T-cell (primary cell): ENCODE measurements around the gene ZKSCAN2. TPM values are rescaled to one million over a fixed set of nuclear protein-coding genes. Genes with fewer than 3 reads are reported as not detected.

ENCODE experiments used
- ATAC-seq, 4 experiments: fragments of 200-7000 bp in 3 of 4; fragments of 150-1000 bp in 1 of 4; cut with Tn5 transposase; replicated peaks in 1 of 4; 1 replicate in 3 of 4; 2 replicates in 1 of 4; pipeline ENCODE4 v1.10.0; 2021; ENCODE audit warnings: moderate library complexity in 3 of 4, mild to moderate bottlenecking in 2 of 4, moderate number of reproducible peaks in 1 of 4
- CTCF ChIA-PET, 2 donors: fragments of 300-600 bp; sonication (Branson Sonifier 250); formaldehyde crosslinking; loops; one replicate each; lab custom pipeline; 2022; ENCODE audit warnings: antibody characterized with exemption in 2 of 2; lab: Charles Lee
- POLR2A ChIA-PET, 2 donors: fragments of 300-600 bp; sonication (Branson Sonifier 250); formaldehyde crosslinking; loops; one replicate each; lab custom pipeline; 2022; ENCODE audit warnings: antibody characterized with exemption in 2 of 2; lab: Charles Lee
- DNase-seq, 35 experiments: peaks; one replicate each; pipeline versions ENCODE4 v3.0.0 to v3.0.0-alpha.2; 2013 to 2023
- H3K27ac ChIP-seq: one replicate; pipeline ENCODE4 v1.5.1; 2013; ENCODE audit warnings: low read length
- H3K27me3 ChIP-seq, 2 experiments: replicated peaks in 1 of 2; 1 replicate in 1 of 2; 2 replicates in 1 of 2; pipeline versions ENCODE4 v1.6.1 to v1.7.0; 2013; ENCODE audit warnings: low read length in 1 of 2, mixed read lengths in 1 of 2; ENCODE audit not compliant: control insufficient read depth in 2 of 2, insufficient read depth in 2 of 2; ENCODE audit errors: extremely low read depth in 1 of 2
- H3K36me3 ChIP-seq, 2 donors: 1 replicate in 1 of 2; 2 replicates in 1 of 2; pipeline versions ENCODE4 v1.6.1 to v1.7.0; 2013; ENCODE audit warnings: low read length in 1 of 2; ENCODE audit not compliant: control insufficient read depth in 2 of 2, insufficient read depth in 1 of 2; ENCODE audit errors: extremely low read depth in 1 of 2
- H3K4me1 ChIP-seq, 2 experiments: 1 replicate in 1 of 2; 2 replicates in 1 of 2; pipeline versions ENCODE4 v1.6.1 to v1.7.0; 2013; ENCODE audit warnings: low read length in 2 of 2, mixed read lengths in 1 of 2; ENCODE audit not compliant: insufficient read depth in 2 of 2, control insufficient read depth in 1 of 2; ENCODE audit errors: extremely low read depth in 1 of 2
- H3K4me3 ChIP-seq, 2 donors: 1 replicate in 1 of 2; 2 replicates in 1 of 2; pipeline versions ENCODE4 v1.5.1 to v1.7.0; 2013; ENCODE audit warnings: mild to moderate bottlenecking in 2 of 2, low read length in 1 of 2, moderate library complexity in 1 of 2; ENCODE audit not compliant: control insufficient read depth in 1 of 2; ENCODE audit errors: extremely low read depth in 1 of 2
- H3K9me3 ChIP-seq: 2 replicates; pipeline ENCODE4 v1.7.0; 2013
- H3K27ac Mint-ChIP-seq, 2 donors: one replicate each; pipeline ENCODE4 v1.8.0; 2020 to 2021; ENCODE audit warnings: mild to moderate bottlenecking in 2 of 2, mixed read lengths in 2 of 2
- H3K27me3 Mint-ChIP-seq, 2 donors: one replicate each; pipeline ENCODE4 v1.8.0; 2021 to 2022; ENCODE audit warnings: mixed read lengths in 2 of 2
- H3K36me3 Mint-ChIP-seq: one replicate; pipeline ENCODE4 v1.8.0; 2021; ENCODE audit warnings: mixed read lengths
- H3K4me1 Mint-ChIP-seq, 3 donors: one replicate each; pipeline ENCODE4 v1.8.0; 2020 to 2022; ENCODE audit warnings: mixed read lengths in 3 of 3, mild to moderate bottlenecking in 1 of 3
- H3K4me3 Mint-ChIP-seq, 3 donors: one replicate each; pipeline ENCODE4 v1.8.0; 2020 to 2022; ENCODE audit warnings: mild to moderate bottlenecking in 3 of 3, mixed read lengths in 3 of 3, moderate library complexity in 3 of 3
- H3K9me3 Mint-ChIP-seq, 3 donors: one replicate each; pipeline ENCODE4 v1.8.0; 2020 to 2022; ENCODE audit warnings: mixed read lengths in 3 of 3
- WGBS: methylation state at CpG from one replicate; pipeline ENCODE4 v1.1.5; 2013; ENCODE audit warnings: missing lambda C conversion rate; ENCODE audit not compliant: insufficient coverage; 5-methylcytosine and 5-hydroxymethylcytosine counted together
- total RNA-seq, 35 experiments: library from RNA in 6 of 35; stranded (reverse) in 6 of 35; fragments of 120-200 nt in 1 of 35; gene quantifications; one replicate each; pipeline versions ENCODE4 v1.2.1 to v1.2.4 and lab custom pipeline; 2013 to 2026

The ZKSCAN2 gene
- 1 to 10 TPM; 3.2 to 6.4 (median 4.7) TPM for total RNA-seq
- 3.8 TPM for total RNA-seq (2013)
- 8.8 to 21.6 (median 14.4) reads per million in 29 experiments for total RNA-seq (lab: John Stamatoyannopoulos, UW)

GRCh38 chr16:25257470-25257955 lies at the start of gene ZKSCAN2:
TSS of gene ZKSCAN2 (minus strand) at chr16:25257845. CDS start at chr16:25257127, 718 bp downstream.
- Histone ChIP-seq H3K4me3 (peak within 1 kb of the TSS; percentile 82 to 84), H3K9me3 (no peaks in the 10 kb centered on the region), H3K27ac (peak within 1 kb of the TSS; percentile 84), H3K4me1 (peaks cover 9 to 33% of the 10 kb centered on the region in 2 experiments), H3K36me3 (peaks cover 0 to 5% of the 10 kb centered on the region in 2 donors), H3K27me3 (no peaks in the 10 kb centered on the region)
- H3K4me1 Mint-ChIP-seq = peaks cover 57 to 64% (median 61%) of the 10 kb centered on the region in 3 donors
- no peaks in the 10 kb centered on the region for H3K9me3 Mint-ChIP-seq
- POLR2A ChIA-PET = no interaction called here
- peak within 1 kb of the TSS; percentile 95 to 97 for H3K27ac Mint-ChIP-seq
- CTCF ChIA-PET = interaction anchor here in 1 of 2 donors (0.8 kb wide), 1 partner anchor 32 kb away, joined by 4 read pairs; no protein-coding TSS in a partner anchor
- under 1% methylated on average over 68 of the region's 69 CpGs for WGBS
- peak within 1 kb of the TSS; percentile 93 to 96 (median 93) for H3K4me3 Mint-ChIP-seq
- H3K36me3 Mint-ChIP-seq = peaks cover 6% of the 10 kb centered on the region
- ATAC-seq (peak; percentile 82 to 88 (median 84)), DNase-seq (peak; percentile 44 to 85 (median 64))
- no peaks in the 10 kb centered on the region for H3K27me3 Mint-ChIP-seq

DNA sequence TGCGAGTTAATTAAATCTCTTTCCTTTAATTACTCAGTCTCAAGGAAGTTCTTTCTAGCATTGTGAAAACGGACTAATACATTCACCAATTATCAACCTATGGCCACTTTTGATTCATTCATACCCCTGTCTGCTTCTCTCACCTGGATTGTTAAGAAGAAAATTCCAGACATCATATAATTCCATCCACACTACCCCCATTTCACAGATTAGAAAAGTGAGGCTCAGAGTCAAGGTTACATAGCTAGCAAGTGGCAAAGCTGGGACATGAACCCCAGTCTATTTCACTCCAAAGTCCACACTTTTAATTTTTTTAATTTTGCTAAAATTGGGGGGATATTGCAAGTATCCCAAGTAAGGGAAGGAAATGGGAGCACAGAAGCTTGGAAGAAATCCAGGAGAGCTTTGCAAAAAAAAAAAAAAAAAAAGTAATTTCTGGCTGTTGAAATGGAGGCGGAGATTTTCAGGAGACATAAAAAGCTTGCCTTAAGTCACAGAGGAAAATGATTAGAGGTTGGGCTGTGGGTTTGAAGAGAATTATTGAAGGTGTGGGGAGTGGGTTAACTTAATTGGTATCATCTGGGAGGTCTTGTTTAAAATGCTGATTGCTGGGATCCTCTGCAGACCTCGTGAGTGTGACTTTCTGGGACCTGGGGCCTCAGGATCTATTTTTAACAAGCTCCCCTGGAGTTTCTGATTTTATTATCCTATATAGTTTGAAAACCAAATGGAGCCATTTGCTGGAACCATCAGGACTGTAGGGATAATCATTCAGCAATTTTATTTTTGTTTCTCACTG lies 42.3 kb upstream of the ZKSCAN2 start:
- no peak for ATAC-seq
- peaks cover 0 to 2% of the 10 kb centered on the region in 2 donors for H3K27me3 Mint-ChIP-seq
- H3K27ac Mint-ChIP-seq = no peak overlapping the region
- ChIA-PET CTCF (no interaction called here), POLR2A (no interaction called here)
- no peaks in the 10 kb centered on the region for H3K36me3 ChIP-seq
- H3K27ac ChIP-seq = no peak overlapping the region
- H3K4me1 ChIP-seq = no peaks in the 10 kb centered on the region
- H3K27me3 ChIP-seq = peaks cover 0 to 2% of the 10 kb centered on the region in 2 experiments
- WGBS = 86% methylated on average over 2 of the region's 4 CpGs
- no peak overlapping the region for H3K4me3 Mint-ChIP-seq
- DNase-seq = no peak
- H3K9me3 Mint-ChIP-seq = no peaks in the 10 kb centered on the region
- no peak overlapping the region for H3K4me3 ChIP-seq
- no peaks in the 10 kb centered on the region for H3K36me3 Mint-ChIP-seq
- peaks cover 8 to 13% (median 10%) of the 10 kb centered on the region in 3 donors for H3K4me1 Mint-ChIP-seq
- no peaks in the 10 kb centered on the region for H3K9me3 ChIP-seq

DNA sequence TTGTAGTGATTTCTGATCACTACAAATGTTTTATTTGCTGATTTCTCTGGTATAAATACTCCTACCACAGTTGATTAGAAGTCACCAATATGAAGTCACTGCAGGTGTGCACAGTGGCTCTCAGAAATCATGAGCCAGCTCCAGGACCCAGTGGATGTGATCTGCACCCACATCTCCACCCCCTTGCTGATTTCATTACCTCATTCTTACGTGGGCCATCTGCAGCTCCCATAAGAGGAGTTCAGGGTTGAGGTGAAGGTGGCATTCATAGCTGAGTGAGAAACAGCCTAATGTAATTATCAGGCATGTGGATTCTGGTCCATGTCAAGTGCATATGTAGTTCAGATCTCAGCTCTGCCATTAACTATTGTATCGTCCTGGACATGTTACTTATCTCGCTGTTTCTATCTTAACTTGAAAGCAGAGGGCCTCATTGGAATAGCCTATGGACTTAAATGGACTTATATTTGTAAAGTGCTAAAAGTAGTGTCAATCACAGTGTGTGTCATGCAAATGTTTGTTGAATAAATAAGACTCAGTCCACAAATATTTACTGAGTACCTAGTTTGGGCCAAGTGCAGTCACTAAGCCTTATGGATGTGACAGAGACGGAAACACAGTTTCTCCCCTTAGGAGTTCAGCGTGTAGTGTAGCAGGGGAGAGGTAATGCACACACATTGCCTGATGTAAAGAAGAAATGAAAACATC lies 40.7 kb upstream of the ZKSCAN2 start:
- Mint-ChIP-seq H3K9me3 (no peaks in the 10 kb centered on the region), H3K27ac (no peak overlapping the region), H3K36me3 (no peaks in the 10 kb centered on the region), H3K4me3 (no peak overlapping the region), H3K4me1 (peaks cover 8 to 13% (median 10%) of the 10 kb centered on the region in 3 donors), H3K27me3 (peaks cover 0 to 5% of the 10 kb centered on the region in 2 donors)
- no peaks in the 10 kb centered on the region for H3K36me3 ChIP-seq
- H3K27me3 ChIP-seq = peaks cover 0 to 5% of the 10 kb centered on the region in 2 experiments
- ATAC-seq (no peak), DNase-seq (no peak)
- no peaks in the 10 kb centered on the region for H3K9me3 ChIP-seq
- H3K4me3 ChIP-seq = no peak overlapping the region
- 81% methylated on average over 2 of the region's 5 CpGs for WGBS
- H3K4me1 ChIP-seq = no peaks in the 10 kb centered on the region
- no peak overlapping the region for H3K27ac ChIP-seq
- ChIA-PET POLR2A (no interaction called here), CTCF (no interaction called here)

- WGBS = 94% methylated on average over 2 of the region's 6 CpGs
- no peak for ATAC-seq
- H3K27ac Mint-ChIP-seq = peak overlapping the region in 1 of 2 donors; percentile 55
- POLR2A ChIA-PET = no interaction called here
- Histone ChIP-seq H3K27ac (no peak overlapping the region), H3K9me3 (no peaks in the 10 kb centered on the region), H3K4me1 (no peaks in the 10 kb centered on the region), H3K36me3 (no peaks in the 10 kb centered on the region), H3K27me3 (peaks cover 0 to 5% of the 10 kb centered on the region in 2 experiments), H3K4me3 (no peak overlapping the region)
- peaks cover 8 to 13% (median 10%) of the 10 kb centered on the region in 3 donors for H3K4me1 Mint-ChIP-seq
- no peaks in the 10 kb centered on the region for H3K9me3 Mint-ChIP-seq
- no peaks in the 10 kb centered on the region for H3K36me3 Mint-ChIP-seq
- no peak for DNase-seq
- peaks cover 0 to 10% of the 10 kb centered on the region in 2 donors for H3K27me3 Mint-ChIP-seq
- CTCF ChIA-PET = no interaction called here
- H3K4me3 Mint-ChIP-seq = no peak overlapping the region
These were observed 39.6 kb upstream of the ZKSCAN2 start for GRCh38 chr16:25297151-25297787.

GRCh38 chr16:25291580-25291979 lies 33.9 kb upstream of the ZKSCAN2 start:
- ATAC-seq (no peak), DNase-seq (no peak)
- WGBS = 77% methylated on average over 2 of the region's 3 CpGs
- Mint-ChIP-seq H3K4me3 (no peak overlapping the region), H3K27me3 (peaks cover 0 to 8% of the 10 kb centered on the region in 2 donors), H3K36me3 (peaks cover 3% of the 10 kb centered on the region), H3K9me3 (peaks cover 0 to 3% (median 2%) of the 10 kb centered on the region in 3 donors), H3K27ac (no peak overlapping the region), H3K4me1 (peaks cover 0 to under 1% (median 0%) of the 10 kb centered on the region in 3 donors)
- Histone ChIP-seq H3K27me3 (peaks cover 0 to 7% of the 10 kb centered on the region in 2 experiments), H3K4me3 (no peak overlapping the region), H3K9me3 (no peaks in the 10 kb centered on the region), H3K36me3 (no peaks in the 10 kb centered on the region), H3K4me1 (no peaks in the 10 kb centered on the region), H3K27ac (no peak overlapping the region)
- POLR2A ChIA-PET = no interaction called here
- CTCF ChIA-PET = no interaction called here

DNA sequence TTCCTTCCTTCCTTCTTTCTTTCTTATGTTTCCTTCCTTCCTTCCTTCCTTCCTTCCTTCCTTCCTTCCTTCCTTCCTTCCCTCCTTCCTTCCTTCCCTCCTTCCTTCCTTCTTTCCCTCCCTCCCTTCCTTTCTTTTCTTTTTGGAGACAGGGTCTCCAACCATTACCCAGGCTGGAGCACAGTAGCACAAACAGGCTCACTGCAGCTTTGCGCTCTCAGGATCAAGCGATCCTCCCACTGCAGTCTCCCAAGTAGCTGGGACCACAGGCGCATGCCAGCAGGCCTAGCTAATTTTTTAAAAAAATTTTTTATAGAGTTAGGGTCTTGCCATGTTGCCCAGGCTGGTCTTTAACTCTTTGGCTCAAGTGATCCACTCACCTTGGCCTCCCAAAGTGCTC lies 31.8 kb upstream of the ZKSCAN2 start:
- no peaks in the 10 kb centered on the region for H3K4me1 ChIP-seq
- peaks cover 3% of the 10 kb centered on the region for H3K36me3 Mint-ChIP-seq
- H3K36me3 ChIP-seq = no peaks in the 10 kb centered on the region
- H3K9me3 ChIP-seq = no peaks in the 10 kb centered on the region
- H3K4me1 Mint-ChIP-seq = no peaks in the 10 kb centered on the region
- POLR2A ChIA-PET = no interaction called here
- H3K4me3 Mint-ChIP-seq = no peak overlapping the region
- CTCF ChIA-PET = no interaction called here
- WGBS = no CpG with 5 or more reads among the region's 3 CpGs
- H3K9me3 Mint-ChIP-seq = peaks cover 0 to 16% (median 6%) of the 10 kb centered on the region in 3 donors
- DNase-seq = no peak
- no peak overlapping the region for H3K4me3 ChIP-seq
- peaks cover 0 to 5% of the 10 kb centered on the region in 2 experiments for H3K27me3 ChIP-seq
- H3K27ac ChIP-seq = no peak overlapping the region
- no peak for ATAC-seq
- peaks cover 0 to 8% of the 10 kb centered on the region in 2 donors for H3K27me3 Mint-ChIP-seq
- peak overlapping the region in 1 of 2 donors; percentile 36 for H3K27ac Mint-ChIP-seq
